ENCODE measurements around the gene CERS4.
"Not testable (repeated sequence)": the region's sequence is repeated elsewhere in the genome, so short reads cannot be mapped to it uniquely, and the experiment has no call there.

The CERS4 gene

DNA sequence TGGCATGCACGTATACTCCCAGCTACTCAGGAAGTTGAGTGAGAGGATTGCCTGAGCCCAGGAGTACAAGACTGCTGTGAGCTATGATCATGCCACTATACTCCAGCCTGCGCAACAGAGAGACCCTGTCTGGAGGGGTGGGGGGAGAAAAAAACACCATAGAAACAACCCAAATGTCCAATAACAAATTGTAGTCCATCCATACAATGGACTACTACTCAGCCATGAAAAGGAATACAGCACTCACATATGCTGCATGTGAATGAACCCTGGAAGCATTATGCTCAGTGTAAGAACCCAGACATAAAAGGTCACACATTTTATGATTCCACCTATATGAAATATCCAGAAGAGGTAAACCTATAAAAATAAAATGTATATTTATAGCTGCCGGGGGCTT is 56.7 kb downstream of the CERS4 start:
- DNase-seq (ENCODE audit: low read depth): no peak

GRCh38 chr19:8269724-8270123 is 60.6 kb downstream of the CERS4 start:
- no peak for DNase-seq (ENCODE audit: low read depth)

DNA sequence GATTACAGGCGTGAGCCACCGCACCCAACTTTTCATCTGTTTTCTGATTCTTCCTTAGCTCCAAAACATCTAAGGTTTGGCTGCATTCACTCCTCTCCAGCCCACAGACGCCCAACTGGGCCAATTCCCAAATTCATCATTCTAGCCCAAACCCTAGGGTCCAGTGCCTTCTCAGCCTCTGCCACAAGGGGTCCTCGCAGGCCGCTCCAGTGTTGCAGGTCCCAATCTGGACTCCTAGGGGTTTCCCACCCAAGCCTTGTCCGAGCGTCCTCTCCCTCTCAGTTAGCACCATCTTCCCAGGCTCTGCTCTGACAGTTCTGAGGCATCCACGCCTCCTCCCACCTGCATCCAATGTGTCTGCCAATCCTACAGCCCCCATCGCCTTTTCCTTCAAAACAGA is 67.3 kb downstream of the CERS4 start:
- not testable (repeated sequence) for DNase-seq (ENCODE audit: low read depth)

DNA sequence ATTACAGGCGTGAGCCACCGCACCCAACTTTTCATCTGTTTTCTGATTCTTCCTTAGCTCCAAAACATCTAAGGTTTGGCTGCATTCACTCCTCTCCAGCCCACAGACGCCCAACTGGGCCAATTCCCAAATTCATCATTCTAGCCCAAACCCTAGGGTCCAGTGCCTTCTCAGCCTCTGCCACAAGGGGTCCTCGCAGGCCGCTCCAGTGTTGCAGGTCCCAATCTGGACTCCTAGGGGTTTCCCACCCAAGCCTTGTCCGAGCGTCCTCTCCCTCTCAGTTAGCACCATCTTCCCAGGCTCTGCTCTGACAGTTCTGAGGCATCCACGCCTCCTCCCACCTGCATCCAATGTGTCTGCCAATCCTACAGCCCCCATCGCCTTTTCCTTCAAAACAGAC is 82.2 kb downstream of the CERS4 start:
- DNase-seq (ENCODE audit: low read depth): not testable (repeated sequence)

DNA sequence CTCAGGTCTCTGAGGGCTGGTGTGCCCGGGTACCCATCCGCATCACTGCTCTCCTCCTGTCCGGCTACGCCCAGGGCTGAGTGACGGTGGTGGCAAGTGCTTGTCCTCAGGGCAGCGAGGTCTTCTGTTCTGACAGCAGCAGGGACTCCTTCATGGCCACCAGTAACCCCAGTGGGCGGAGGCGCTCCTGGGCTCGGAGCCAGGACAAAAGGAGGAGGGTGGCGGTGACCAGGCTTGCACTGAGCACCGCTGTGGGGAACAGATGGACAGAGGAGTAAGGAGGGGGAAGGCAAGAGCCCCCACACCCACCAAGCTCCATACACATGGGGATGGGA is 93.2 kb downstream of the CERS4 start:
- DNase-seq (ENCODE audit: low read depth): no peak

DNA sequence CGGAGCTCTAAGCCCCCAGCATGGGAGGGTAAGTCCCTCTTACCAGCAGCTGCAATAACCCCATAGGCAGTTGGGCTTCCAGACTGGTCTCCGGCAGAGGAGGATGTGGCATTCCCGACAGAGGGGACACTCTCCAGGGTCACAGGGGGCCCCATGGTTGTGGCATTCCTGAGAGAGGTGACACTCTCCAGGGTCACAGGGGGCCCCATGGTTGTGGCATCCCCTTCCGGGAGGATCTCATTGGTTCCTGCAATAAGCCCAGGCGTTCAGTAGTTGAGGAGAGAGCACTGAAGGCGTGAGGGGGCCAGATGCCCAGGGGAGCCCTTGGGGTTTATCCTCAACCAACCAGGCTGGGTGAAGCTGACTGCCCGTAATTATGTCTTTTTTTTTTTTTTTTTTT is 93.6 kb downstream of the CERS4 start:
- DNase-seq (ENCODE audit: low read depth): no peak

DNA sequence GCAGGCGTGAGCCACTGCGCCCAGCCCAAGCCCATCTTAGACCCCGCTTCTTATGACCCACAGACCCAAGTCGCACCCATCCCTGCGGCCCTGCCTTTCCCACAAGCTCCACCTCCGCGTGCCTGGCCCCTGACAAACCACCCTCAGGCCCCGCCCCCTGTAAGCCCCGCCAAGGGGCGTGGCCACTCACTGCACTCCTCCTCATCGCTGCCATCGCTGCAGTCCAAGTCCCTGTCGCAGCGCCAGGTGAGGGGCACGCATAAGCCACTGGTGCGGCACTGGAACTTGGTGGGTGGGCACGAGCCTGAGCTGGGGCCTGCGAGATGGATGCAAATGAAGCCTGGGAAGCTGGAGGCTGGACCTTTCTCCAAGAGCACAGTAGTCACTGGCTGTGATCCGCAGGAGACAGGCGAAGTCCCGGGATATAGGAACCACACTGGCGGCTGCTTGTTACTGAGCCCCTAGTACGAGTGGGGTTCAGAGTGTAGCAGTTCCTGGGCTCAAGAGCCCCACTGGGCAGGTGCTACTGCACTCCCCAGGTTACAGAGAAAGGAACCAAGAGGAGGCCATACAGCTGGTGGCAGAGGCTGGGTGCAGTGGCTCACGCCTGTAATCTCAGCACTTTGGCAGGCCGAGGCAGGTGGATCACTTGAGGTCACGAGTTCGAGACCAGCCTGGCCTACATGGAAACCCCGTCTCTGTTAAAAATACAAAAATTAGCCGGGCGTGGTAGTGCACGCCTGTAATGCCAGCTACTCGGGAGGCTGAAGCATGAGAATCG is 95.9 kb downstream of the CERS4 start:
- DNase-seq (ENCODE audit: low read depth): no peak

GRCh38 chr19:8305798-8306197 is 96.6 kb downstream of the CERS4 start:
- no peak for DNase-seq (ENCODE audit: low read depth)

GRCh38 chr19:8306235-8307054 is 97.3 kb downstream of the CERS4 start:
- DNase-seq (ENCODE audit: low read depth): no peak

GRCh38 chr19:8307400-8307964 is 98.3 kb downstream of the CERS4 start:
- no peak for DNase-seq (ENCODE audit: low read depth)

- peak; percentile 47 for DNase-seq (ENCODE audit: low read depth)
These were observed 99.0 kb downstream of the CERS4 start, which contains the start of gene CD320 for GRCh38 chr19:8307965-8308866. CD320 (minus strand) TSS chr19:8308358; CDS start chr19:8308290, 68 bp downstream.

DNA sequence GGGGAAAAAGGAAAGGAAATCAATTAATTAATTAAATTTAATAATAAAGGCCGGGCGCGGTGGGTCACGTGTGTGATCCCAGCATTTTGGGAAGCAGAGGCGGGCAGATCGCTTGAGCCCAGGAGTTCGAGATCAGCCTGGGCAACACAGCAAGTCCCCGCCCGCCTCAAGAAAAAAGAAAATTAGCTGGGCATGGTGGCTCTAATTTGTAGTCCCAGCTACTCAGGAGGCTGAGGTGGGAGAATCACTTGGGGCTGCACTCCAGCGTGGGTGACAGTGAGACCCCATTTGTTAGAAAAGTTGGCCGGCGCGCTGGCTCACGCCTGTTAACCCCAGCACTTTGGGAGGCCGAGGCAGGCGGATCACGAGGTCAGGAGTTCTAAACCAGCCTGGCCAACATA is 99.7 kb downstream of the CERS4 start:
- no peak for DNase-seq (ENCODE audit: low read depth)

- no peak for DNase-seq (ENCODE audit: low read depth)
These were observed 101.3 kb downstream of the CERS4 start for GRCh38 chr19:8310342-8311055.

DNA sequence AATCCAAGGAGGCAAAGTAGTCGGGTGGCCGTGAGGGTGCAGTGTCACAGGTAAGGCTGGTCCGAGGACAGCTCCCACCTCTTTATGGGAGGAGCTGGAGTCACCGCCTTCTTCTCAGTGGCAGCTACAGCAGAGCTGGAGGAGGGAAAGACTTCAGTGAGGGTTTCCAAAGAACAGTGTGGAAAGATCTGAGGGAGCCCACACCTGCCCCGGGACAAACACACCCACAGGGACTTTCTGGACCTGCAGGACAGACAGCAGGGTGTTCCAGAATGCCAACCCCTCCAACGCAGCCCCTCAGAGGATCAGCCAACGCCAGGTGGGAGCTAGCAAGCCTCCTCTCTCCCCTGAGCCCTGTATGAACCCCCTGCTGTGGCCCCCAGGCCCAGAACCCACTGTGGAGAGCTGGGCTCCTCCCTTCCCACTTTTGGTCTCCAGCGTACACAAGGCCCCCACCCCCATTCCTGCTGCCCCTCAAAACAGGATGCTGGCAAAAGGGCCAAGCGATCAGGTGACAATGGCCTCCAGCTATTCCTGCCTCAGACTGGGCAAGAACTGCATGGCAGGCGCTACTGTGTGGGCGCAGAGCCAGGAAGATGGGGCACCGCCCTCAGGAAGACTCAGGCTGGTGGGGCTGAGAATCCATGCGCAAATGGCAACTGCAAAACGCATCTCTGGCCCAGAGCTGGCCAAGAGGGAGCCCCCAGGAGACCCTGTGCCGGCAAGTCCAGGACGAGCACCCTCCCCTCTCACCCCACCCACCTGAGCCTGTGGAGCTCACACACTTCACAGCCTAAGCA is 102.5 kb downstream of the CERS4 start:
- no peak for DNase-seq (ENCODE audit: low read depth)
